GM18519 (cell line): ENCODE results near the gene MAP2K6.

Experiments
- ATAC-seq: cut with Tn5 transposase; IDR thresholded peaks from one replicate; pipeline ENCODE4 v1.9.1; 2021; ENCODE audit warnings: mild to moderate bottlenecking, moderate library complexity; ENCODE audit not compliant: unreplicated experiment, low FRiP score

MAP2K6 gene

GRCh38 chr17:69425978-69426377, 11.5 kb downstream of the MAP2K6 start:
- ATAC-seq: no peak

- no peak for ATAC-seq
Observed at GRCh38 chr17:69427486-69428197, 13.1 kb downstream of the MAP2K6 start.

- no peak for ATAC-seq
Observed at GRCh38 chr17:69428252-69428980, 13.9 kb downstream of the MAP2K6 start.

- no peak for ATAC-seq
Observed at GRCh38 chr17:69430488-69430887, 16.0 kb downstream of the MAP2K6 start.

GRCh38 chr17:69431835-69432234, 17.3 kb downstream of the MAP2K6 start:
- no peak for ATAC-seq

GRCh38 chr17:69433093-69433492, 18.6 kb downstream of the MAP2K6 start:
- no peak for ATAC-seq

GRCh38 chr17:69434164-69434579, 19.7 kb downstream of the MAP2K6 start:
- ATAC-seq: no peak

- no peak for ATAC-seq
Observed at GRCh38 chr17:69435971-69436696, 21.6 kb downstream of the MAP2K6 start.

GRCh38 chr17:69437475-69437874, 23.0 kb downstream of the MAP2K6 start:
- no peak for ATAC-seq

GRCh38 chr17:69438776-69439175, 24.3 kb downstream of the MAP2K6 start:
- ATAC-seq: no peak

GRCh38 chr17:69441179-69441578, 26.7 kb downstream of the MAP2K6 start:
- ATAC-seq: no peak

GRCh38 chr17:69443138-69443537, 28.6 kb downstream of the MAP2K6 start:
- ATAC-seq: no peak

GRCh38 chr17:69444023-69444422, 29.5 kb downstream of the MAP2K6 start:
- no peak for ATAC-seq

- no peak for ATAC-seq
Observed at GRCh38 chr17:69445132-69445531, 30.6 kb downstream of the MAP2K6 start.

GRCh38 chr17:69447726-69448125, 33.2 kb downstream of the MAP2K6 start:
- ATAC-seq: no peak

- no peak for ATAC-seq
Observed at GRCh38 chr17:69448431-69449102, 34.1 kb downstream of the MAP2K6 start.

- no peak for ATAC-seq
Observed at GRCh38 chr17:69450131-69450530, 35.6 kb downstream of the MAP2K6 start.

- ATAC-seq: no peak
Observed at GRCh38 chr17:69450918-69451317, 36.4 kb downstream of the MAP2K6 start.

- no peak for ATAC-seq
Observed at GRCh38 chr17:69451416-69452394, 37.2 kb downstream of the MAP2K6 start.
